ENCODE data around the gene BMPR1A. TPM values are rescaled to one million over a fixed set of nuclear protein-coding genes. Genes with fewer than 3 reads are reported as not detected.

The BMPR1A gene
- total and polyA plus RNA-seq, 7 experiments from 2014 or later = 2.1 to 11.3 (median 5.6) TPM

GRCh38 chr10:86955501-86956194 is 199.2 kb downstream of the BMPR1A start:
- Mint-ChIP-seq H3K27ac (no peak overlapping the region), H3K36me3 (peaks cover 0 to 9% (median 6%) of the 10 kb centered on the region in 5 donors), H3K9me3 (peaks cover 0 to 21% (median 9%) of the 10 kb centered on the region in 11 donors), H3K4me1 (peaks cover 2 to 12% (median 9%) of the 10 kb centered on the region in 7 donors), H3K27me3 (no peaks in the 10 kb centered on the region), H3K4me3 (no peak overlapping the region)
- POLR2A ChIA-PET = interaction anchor here (1.2 kb wide), 1 partner anchor 15 kb away, joined by 8 read pairs; no protein-coding TSS in a partner anchor
- Histone ChIP-seq H3K27ac (ENCODE audit: low read depth, low read length) (no peak overlapping the region), H3K36me3 (ENCODE audit: control insufficient read depth in 2 of 3, insufficient read depth in 3 of 3, low read length in 3 of 3) (no peaks in the 10 kb centered on the region), H3K4me3 (ENCODE audit: low read length) (no peak overlapping the region), H3K4me1 (ENCODE audit: control insufficient read depth in 2 of 2, insufficient read depth in 2 of 2, low read length in 2 of 2) (peaks cover 3 to 15% of the 10 kb centered on the region in 2 donors), H3K9me3 (ENCODE audit: control insufficient read depth in 2 of 3, low read length in 3 of 3) (no peaks in the 10 kb centered on the region), H3K27me3 (ENCODE audit: control insufficient read depth in 2 of 2, insufficient read depth in 2 of 2, low read length in 2 of 2) (no peaks in the 10 kb centered on the region)
- DNase-seq = no peak
- intact Hi-C loops (cut with micrococcal nuclease) = loop anchor here in 1 of 2 donors (1.0 kb wide), 1 partner anchor 11 kb away; no protein-coding TSS in a partner anchor
- no peak for ATAC-seq
- CTCF ChIA-PET = interaction anchor here (1.1 to 2.5 kb wide), 2 partner anchors 11 to 15 kb away, joined by 4 to 11 read pairs; no protein-coding TSS in a partner anchor

DNA sequence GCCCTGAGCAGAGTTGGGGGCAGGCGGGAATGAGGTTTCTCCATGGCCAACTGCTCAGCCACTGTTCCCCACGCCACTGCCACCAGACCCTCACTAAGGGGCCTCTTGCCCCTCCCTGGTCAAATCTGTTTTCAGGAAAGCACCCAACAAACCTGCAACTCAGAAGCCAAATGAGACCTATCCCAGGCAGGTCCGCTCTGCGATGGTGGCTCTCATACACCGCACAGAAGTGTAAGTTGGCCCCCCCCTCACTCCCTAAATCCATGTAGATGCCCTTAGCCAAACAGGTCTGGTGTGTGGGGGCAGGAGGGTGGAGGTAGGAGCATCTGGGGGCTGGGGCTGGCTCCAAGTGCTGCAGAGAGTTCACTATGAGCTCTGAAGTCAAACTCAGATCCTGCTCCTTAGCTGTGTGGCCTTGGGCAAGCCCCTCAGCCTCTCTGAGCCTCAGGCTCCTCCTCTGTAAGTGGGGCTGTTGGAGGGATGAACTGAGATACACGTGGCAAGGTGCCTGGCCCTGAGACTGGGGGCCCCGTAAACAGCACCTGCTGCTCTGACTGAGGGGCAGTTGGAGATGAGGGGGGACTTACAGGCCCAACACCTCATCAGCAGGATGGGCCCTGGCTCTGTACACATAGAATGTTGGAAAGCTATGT is 199.9 kb downstream of the BMPR1A start:
- CTCF ChIA-PET = interaction anchor here (1.4 to 2.5 kb wide), 2 partner anchors 10 to 11 kb away, joined by 3 to 11 read pairs; no protein-coding TSS in a partner anchor
- Mint-ChIP-seq H3K4me3 (no peak overlapping the region), H3K27me3 (no peaks in the 10 kb centered on the region), H3K36me3 (peaks cover 0 to 9% (median 6%) of the 10 kb centered on the region in 5 donors), H3K4me1 (peaks cover 0 to 6% (median 5%) of the 10 kb centered on the region in 7 donors), H3K27ac (peak overlapping the region in 3 of 9 donors; percentile 8 to 49 (median 38)), H3K9me3 (peaks cover 0 to 21% (median 9%) of the 10 kb centered on the region in 11 donors)
- Histone ChIP-seq H3K4me3 (ENCODE audit: low read length) (no peak overlapping the region), H3K27me3 (ENCODE audit: control insufficient read depth in 2 of 2, insufficient read depth in 2 of 2, low read length in 2 of 2) (no peaks in the 10 kb centered on the region), H3K4me1 (ENCODE audit: control insufficient read depth in 2 of 2, insufficient read depth in 2 of 2, low read length in 2 of 2) (peaks cover 0 to 8% of the 10 kb centered on the region in 2 donors), H3K36me3 (ENCODE audit: control insufficient read depth in 2 of 3, insufficient read depth in 3 of 3, low read length in 3 of 3) (no peaks in the 10 kb centered on the region), H3K9me3 (ENCODE audit: control insufficient read depth in 2 of 3, low read length in 3 of 3) (no peaks in the 10 kb centered on the region), H3K27ac (ENCODE audit: low read depth, low read length) (no peak overlapping the region)
- POLR2A ChIA-PET = interaction anchor here (1.0 to 1.5 kb wide), 3 partner anchors 10 to 14 kb away, joined by 4 to 8 read pairs (median 4); no protein-coding TSS in a partner anchor
- intact Hi-C loops (cut with micrococcal nuclease) = loop anchor here in 1 of 2 donors (1.0 kb wide), 1 partner anchor 10 kb away; no protein-coding TSS in a partner anchor
- ATAC-seq = no peak
- DNase-seq = no peak

DNA sequence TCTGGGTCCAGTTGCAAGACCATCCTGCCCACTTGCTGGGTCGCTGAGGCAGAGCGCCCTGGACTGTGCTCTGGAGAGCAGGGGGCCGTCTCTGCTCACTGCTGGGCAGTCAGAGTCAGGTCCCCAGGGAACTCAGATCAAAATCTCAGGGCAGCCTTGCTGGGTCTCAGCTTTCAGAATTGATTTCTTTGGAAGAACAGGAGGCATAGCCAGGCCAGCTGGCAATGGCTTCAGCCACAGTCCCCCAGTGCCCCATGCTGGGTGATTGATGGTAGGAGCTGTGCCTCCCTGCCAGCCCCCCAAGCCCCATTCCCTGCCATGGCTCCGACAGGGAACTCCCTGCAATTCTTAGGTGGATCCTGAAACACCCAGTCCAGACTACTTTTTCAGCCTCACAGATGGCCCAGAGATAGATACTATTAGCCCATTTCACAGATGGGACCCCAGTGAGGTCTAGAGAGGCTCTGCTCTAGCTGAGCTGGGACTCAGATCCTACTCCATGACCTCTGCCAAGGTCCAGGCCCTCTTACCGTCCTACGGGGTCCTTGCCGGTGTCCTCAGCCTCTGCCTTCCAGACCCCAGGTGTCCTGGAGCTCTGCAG is 200.5 kb downstream of the BMPR1A start:
- ChIA-PET CTCF (interaction anchor here (0.7 to 2.5 kb wide), 3 partner anchors 9 to 14 kb away, joined by 3 to 11 read pairs (median 3); no protein-coding TSS in a partner anchor), POLR2A (interaction anchor here (1.0 to 1.5 kb wide), 3 partner anchors 11 to 14 kb away, joined by 4 to 8 read pairs (median 4); no protein-coding TSS in a partner anchor)
- Histone ChIP-seq H3K4me3 (ENCODE audit: low read length) (no peak overlapping the region), H3K36me3 (ENCODE audit: control insufficient read depth in 2 of 3, insufficient read depth in 3 of 3, low read length in 3 of 3) (no peaks in the 10 kb centered on the region), H3K4me1 (ENCODE audit: control insufficient read depth in 2 of 2, insufficient read depth in 2 of 2, low read length in 2 of 2) (peaks cover 0 to 7% of the 10 kb centered on the region in 2 donors), H3K9me3 (ENCODE audit: control insufficient read depth in 2 of 3, low read length in 3 of 3) (no peaks in the 10 kb centered on the region), H3K27ac (ENCODE audit: low read depth, low read length) (no peak overlapping the region), H3K27me3 (ENCODE audit: control insufficient read depth in 2 of 2, insufficient read depth in 2 of 2, low read length in 2 of 2) (no peaks in the 10 kb centered on the region)
- peaks cover 0 to 17% (median 6%) of the 10 kb centered on the region in 11 donors for H3K9me3 Mint-ChIP-seq
- H3K27ac Mint-ChIP-seq = no peak overlapping the region
- DNase-seq = peak in 1 of 9 donors; percentile 6
- H3K36me3 Mint-ChIP-seq = peaks cover 0 to 6% (median 5%) of the 10 kb centered on the region in 5 donors
- peaks cover 0 to 6% (median 2%) of the 10 kb centered on the region in 7 donors for H3K4me1 Mint-ChIP-seq
- no peak for ATAC-seq
- no peak overlapping the region for H3K4me3 Mint-ChIP-seq
- H3K27me3 Mint-ChIP-seq = no peaks in the 10 kb centered on the region
- intact Hi-C loops (cut with micrococcal nuclease) = loop anchor here in 1 of 2 donors (1.0 kb wide), 1 partner anchor 9 kb away; no protein-coding TSS in a partner anchor

DNA sequence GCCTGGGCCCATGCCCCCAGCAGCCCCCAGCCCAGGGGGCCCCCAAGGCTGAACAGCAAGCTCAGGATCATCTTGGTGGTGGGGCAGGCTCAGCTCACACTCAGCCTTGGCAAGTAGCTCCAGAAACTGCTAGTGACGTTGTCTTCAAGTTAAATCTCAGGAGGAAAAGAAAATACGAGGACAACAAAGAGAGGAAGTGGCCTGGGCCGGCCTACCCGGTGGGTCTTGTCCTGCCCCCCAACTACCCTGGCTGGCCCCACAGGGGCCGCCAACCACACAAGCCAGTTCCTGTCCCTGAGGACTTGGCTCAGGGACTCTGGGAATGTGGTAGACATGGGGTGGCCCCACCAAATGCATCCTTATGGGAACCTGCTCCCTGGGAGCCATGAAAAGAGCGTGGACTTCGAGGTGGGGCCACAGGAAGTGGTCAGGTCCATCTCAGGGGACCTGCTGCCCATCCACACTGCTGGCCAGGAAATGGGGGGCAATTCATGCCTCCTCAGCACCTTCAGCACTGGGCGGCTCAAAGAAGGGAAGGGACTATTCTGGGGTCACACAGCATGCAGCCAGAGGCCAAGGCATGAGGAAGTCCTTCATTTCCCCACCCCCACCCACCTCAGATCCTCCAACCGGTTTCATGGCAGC is 201.2 kb downstream of the BMPR1A start, which contains the start of gene MMRN2:
Gene MMRN2 (minus strand): TSS at position 145 of the 645 bp plus-strand sequence. CDS start 74 bp downstream, at position 71.
- peaks cover 0 to 10% (median 2%) of the 10 kb centered on the region in 11 donors for H3K9me3 Mint-ChIP-seq
- H3K27ac ChIP-seq (ENCODE audit: low read depth, low read length) = no peak within 1 kb of the TSS
- intact Hi-C loops (cut with micrococcal nuclease) = no loop called here
- no peak within 1 kb of the TSS for H3K4me3 ChIP-seq (ENCODE audit: low read length)
- ATAC-seq (no peak), DNase-seq (no peak)
- H3K4me1 ChIP-seq (ENCODE audit: control insufficient read depth in 2 of 2, insufficient read depth in 2 of 2, low read length in 2 of 2) = peaks cover 0 to 7% of the 10 kb centered on the region in 2 donors
- POLR2A ChIA-PET = interaction anchor here (1.2 to 1.5 kb wide), 2 partner anchors 10 to 12 kb away, joined by 4 to 5 read pairs; no protein-coding TSS in a partner anchor
- CTCF ChIA-PET = interaction anchor here (0.7 to 2.5 kb wide), 3 partner anchors 9 to 14 kb away, joined by 3 to 11 read pairs (median 3); no protein-coding TSS in a partner anchor
- H3K27me3 Mint-ChIP-seq = no peaks in the 10 kb centered on the region
- peaks cover 0 to 6% (median 2%) of the 10 kb centered on the region in 7 donors for H3K4me1 Mint-ChIP-seq
- H3K9me3 ChIP-seq (ENCODE audit: control insufficient read depth in 2 of 3, low read length in 3 of 3) = no peaks in the 10 kb centered on the region
- peak within 1 kb of the TSS in 1 of 9 donors; percentile 8 for H3K27ac Mint-ChIP-seq
- no peaks in the 10 kb centered on the region for H3K36me3 ChIP-seq (ENCODE audit: control insufficient read depth in 2 of 3, insufficient read depth in 3 of 3, low read length in 3 of 3)
- H3K27me3 ChIP-seq (ENCODE audit: control insufficient read depth in 2 of 2, insufficient read depth in 2 of 2, low read length in 2 of 2) = no peaks in the 10 kb centered on the region
- H3K36me3 Mint-ChIP-seq = peaks cover 0 to 2% (median 0%) of the 10 kb centered on the region in 5 donors
- H3K4me3 Mint-ChIP-seq = no peak within 1 kb of the TSS

- H3K4me1 Mint-ChIP-seq = peaks cover 0 to 6% (median 2%) of the 10 kb centered on the region in 7 donors
- DNase-seq = no peak
- H3K4me3 Mint-ChIP-seq = no peak within 1 kb of the TSS
- no peaks in the 10 kb centered on the region for H3K36me3 Mint-ChIP-seq
- no peak for ATAC-seq
- H3K27ac ChIP-seq (ENCODE audit: low read depth, low read length) = no peak within 1 kb of the TSS
- no peaks in the 10 kb centered on the region for H3K27me3 ChIP-seq (ENCODE audit: control insufficient read depth in 2 of 2, insufficient read depth in 2 of 2, low read length in 2 of 2)
- H3K9me3 ChIP-seq (ENCODE audit: control insufficient read depth in 2 of 3, low read length in 3 of 3) = no peaks in the 10 kb centered on the region
- H3K4me3 ChIP-seq (ENCODE audit: low read length) = no peak within 1 kb of the TSS
- intact Hi-C loops (cut with micrococcal nuclease) = no loop called here
- ChIA-PET CTCF (interaction anchor here (0.5 to 2.5 kb wide), 3 partner anchors 8 to 1570 kb away, joined by 4 to 11 read pairs (median 4); no protein-coding TSS in a partner anchor), POLR2A (interaction anchor here (1.2 kb wide), 2 partner anchors 10 to 12 kb away, joined by 4 to 5 read pairs; no protein-coding TSS in a partner anchor)
- no peaks in the 10 kb centered on the region for H3K27me3 Mint-ChIP-seq
- H3K4me1 ChIP-seq (ENCODE audit: control insufficient read depth in 2 of 2, insufficient read depth in 2 of 2, low read length in 2 of 2) = peaks cover 0 to 7% of the 10 kb centered on the region in 2 donors
- H3K36me3 ChIP-seq (ENCODE audit: control insufficient read depth in 2 of 3, insufficient read depth in 3 of 3, low read length in 3 of 3) = no peaks in the 10 kb centered on the region
- H3K27ac Mint-ChIP-seq = peak within 1 kb of the TSS in 1 of 9 donors; percentile 32
- peaks cover 0 to 5% (median 0%) of the 10 kb centered on the region in 11 donors for H3K9me3 Mint-ChIP-seq
Measured at GRCh38 chr10:86958116-86958900, 201.9 kb downstream of the BMPR1A start, which contains the start of gene SNCG. Gene SNCG (plus strand): TSS chr10:86958599. CDS start chr10:86958698, 99 bp downstream.
